Astrocyte of the cerebellum (primary cell): Measurements from ENCODE around the gene CCNJL.

ENCODE experiments used
- DNase-seq: peaks from one replicate; pipeline ENCODE4 v3.0.0-alpha.2; 2011; ENCODE audit warnings: low read depth
- H3K4me3 ChIP-seq: 2 replicates; pipeline ENCODE4 v1.5.1; 2011; ENCODE audit warnings: mild to moderate bottlenecking, low read depth, low read length, moderate library complexity
- in situ Hi-C: cut with HindIII; loops from 2 replicates; pipeline ENCODE4 v1.10.0; 2017; ENCODE audit warnings: low sequenced_read_pairs
- TF ChIP-seq, protein P1 (sequence below): IDR thresholded peaks from 2 replicates; pipeline ENCODE4 v1.5.1; 2012; ENCODE audit warnings: low read length, low read depth, moderate library complexity, mild to moderate bottlenecking; ENCODE audit errors: missing control alignments

CCNJL gene

GRCh38 chr5:160280384-160281095 is 31.8 kb downstream of the CCNJL start:
- no peak overlapping the region for H3K4me3 ChIP-seq
- in situ Hi-C loops: no loop called here
- TF ChIP-seq, protein P1, sequence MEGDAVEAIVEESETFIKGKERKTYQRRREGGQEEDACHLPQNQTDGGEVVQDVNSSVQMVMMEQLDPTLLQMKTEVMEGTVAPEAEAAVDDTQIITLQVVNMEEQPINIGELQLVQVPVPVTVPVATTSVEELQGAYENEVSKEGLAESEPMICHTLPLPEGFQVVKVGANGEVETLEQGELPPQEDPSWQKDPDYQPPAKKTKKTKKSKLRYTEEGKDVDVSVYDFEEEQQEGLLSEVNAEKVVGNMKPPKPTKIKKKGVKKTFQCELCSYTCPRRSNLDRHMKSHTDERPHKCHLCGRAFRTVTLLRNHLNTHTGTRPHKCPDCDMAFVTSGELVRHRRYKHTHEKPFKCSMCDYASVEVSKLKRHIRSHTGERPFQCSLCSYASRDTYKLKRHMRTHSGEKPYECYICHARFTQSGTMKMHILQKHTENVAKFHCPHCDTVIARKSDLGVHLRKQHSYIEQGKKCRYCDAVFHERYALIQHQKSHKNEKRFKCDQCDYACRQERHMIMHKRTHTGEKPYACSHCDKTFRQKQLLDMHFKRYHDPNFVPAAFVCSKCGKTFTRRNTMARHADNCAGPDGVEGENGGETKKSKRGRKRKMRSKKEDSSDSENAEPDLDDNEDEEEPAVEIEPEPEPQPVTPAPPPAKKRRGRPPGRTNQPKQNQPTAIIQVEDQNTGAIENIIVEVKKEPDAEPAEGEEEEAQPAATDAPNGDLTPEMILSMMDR: no peak
- no peak for DNase-seq

- TF ChIP-seq, protein P1: no peak
- in situ Hi-C loops: no loop called here
- DNase-seq: no peak
- no peak overlapping the region for H3K4me3 ChIP-seq
Measured at GRCh38 chr5:160278343-160278742, 34.0 kb downstream of the CCNJL start.

DNA sequence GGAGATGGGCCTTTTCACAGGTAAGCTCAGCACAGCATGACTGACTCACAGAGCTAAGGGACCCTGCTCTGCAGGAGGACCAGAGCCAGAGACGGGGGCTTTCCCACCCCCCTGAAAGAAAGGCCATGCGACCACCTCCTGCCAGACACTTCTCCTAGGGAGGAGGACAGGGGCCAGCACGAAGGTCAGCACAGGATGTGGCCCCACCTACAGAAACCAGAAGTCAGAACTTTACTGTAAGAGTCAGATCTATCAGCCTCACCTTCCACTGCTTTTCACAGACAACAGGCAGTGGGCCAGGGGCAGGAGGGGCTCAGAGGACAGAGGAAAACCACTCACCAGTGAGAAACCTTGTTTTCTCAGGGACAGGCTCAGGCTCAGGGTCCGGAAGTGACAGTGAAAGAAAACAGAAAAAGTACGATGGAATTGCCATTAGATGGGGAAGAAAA is 37.9 kb downstream of the CCNJL start:
- TF ChIP-seq, protein P1: no peak

DNA sequence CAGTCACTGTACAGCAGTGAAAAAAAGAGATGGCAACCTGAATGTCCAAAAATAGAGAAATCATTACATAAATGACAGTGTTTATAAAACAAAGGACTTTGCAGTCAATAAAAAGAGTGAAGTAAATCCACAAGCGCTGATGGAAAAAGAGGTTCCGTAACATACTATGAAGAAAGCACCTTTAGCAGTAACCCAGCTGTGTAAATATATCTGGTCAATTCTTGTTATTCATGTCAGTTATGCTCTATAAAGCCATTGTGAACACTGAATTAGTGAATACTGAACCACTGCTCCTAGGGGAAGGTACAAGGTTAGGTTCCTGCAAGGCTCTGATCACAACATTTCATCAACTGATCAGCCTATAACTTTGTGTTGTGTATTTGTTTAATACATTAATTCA is 39.5 kb downstream of the CCNJL start:
- in situ Hi-C loops: no loop called here
- TF ChIP-seq, protein P1: no peak
- DNase-seq: no peak
- no peak overlapping the region for H3K4me3 ChIP-seq

More for the DNA sequence above, 37.9 kb downstream of the CCNJL start:
- H3K4me3 ChIP-seq: no peak overlapping the region
- in situ Hi-C loops: no loop called here
- no peak for DNase-seq

DNA sequence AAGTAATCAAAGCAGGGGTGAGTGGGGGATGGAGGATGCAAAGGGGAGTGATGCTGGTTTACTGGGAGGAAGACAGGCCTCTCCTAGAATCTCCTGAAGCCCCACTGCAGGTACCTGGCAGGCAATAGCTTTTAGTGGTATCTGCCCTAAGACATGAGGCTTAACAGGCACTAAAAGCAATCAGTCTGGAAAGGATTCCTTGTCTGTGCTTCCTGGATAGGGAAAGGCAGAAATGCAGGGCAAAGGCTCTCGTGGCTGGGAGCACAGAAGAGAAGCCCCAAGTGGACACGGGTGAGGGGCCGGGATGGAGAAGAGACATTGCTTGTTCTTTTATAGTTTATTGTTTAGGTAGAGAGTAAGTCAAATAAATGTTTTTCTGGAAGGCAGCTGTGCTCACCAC is 40.1 kb downstream of the CCNJL start:
- in situ Hi-C loops: no loop called here
- TF ChIP-seq, protein P1: no peak
- no peak for DNase-seq
- H3K4me3 ChIP-seq: no peak overlapping the region

DNA sequence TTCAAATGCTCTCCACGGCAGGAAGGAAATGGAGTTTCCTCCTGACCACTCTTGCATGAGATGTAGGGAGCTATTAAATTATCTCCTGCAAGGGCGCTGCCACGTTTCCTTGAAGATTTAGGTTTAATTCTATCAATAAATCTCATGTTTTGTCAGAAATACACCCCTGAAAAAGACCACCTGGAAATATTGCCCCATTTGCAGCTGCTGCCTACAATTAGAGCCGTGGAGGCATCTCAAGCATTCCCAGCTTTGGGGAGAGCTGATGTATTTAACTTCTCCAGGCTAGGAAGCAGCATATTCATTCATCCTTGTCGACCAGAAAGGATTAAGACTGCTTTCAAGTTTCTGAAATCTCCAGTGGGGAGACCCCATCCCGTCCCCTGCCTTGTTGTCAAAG is 40.5 kb downstream of the CCNJL start:
- in situ Hi-C loops: no loop called here
- no peak overlapping the region for H3K4me3 ChIP-seq
- no peak for DNase-seq
- TF ChIP-seq, protein P1: no peak
